HG03432 (cell line): ENCODE measurements around the gene EFCAB3.
"Not testable (repeated sequence)": the region's sequence is repeated elsewhere in the genome, so short reads cannot be mapped to it uniquely, and the experiment has no call there.

Experiments
- ATAC-seq: cut with Tn5 transposase; IDR thresholded peaks from one replicate; pipeline ENCODE4 v1.9.1; 2021; ENCODE audit warnings: mild to moderate bottlenecking, moderate library complexity; ENCODE audit not compliant: unreplicated experiment

EFCAB3 gene

DNA sequence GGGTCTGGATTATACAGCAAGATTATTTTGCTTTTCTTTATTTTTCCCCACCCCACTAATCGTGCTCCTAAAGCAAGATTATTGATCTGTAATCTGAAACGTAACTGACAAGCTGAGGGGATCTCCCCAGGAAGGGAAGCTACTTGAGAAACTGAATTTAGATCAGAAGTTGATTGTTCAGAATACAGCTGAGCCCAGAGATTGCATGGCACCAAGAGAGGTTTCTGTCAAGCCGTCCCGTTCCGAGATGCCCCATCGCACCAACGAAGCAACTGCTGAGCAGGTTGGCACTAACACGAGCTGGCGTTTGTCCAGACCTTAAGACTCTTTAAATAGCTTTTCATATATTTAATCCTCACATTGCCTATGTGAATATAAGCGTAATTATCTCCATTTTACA is 78.1 kb downstream of the EFCAB3 start:
- ATAC-seq: not testable (repeated sequence)

DNA sequence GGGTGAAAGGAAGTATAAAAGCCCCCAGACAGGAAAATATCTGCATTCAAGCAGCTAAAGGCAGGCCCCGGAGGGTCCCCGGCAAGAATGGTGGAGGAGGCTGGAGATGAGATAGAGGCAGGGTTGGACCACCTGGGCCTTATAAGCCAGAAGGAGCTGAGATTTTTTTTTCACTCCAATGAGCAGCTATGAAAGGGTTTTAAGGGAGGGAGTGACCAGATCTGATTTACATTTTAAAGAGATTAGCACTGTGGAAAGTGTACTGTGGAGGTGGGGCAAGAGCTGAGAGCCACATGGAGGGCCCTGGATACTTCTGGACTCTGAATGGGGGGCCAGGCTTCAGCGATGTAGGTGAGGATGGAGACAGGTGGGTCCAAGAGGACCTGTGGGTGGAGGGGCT is 84.1 kb downstream of the EFCAB3 start:
- not testable (repeated sequence) for ATAC-seq

DNA sequence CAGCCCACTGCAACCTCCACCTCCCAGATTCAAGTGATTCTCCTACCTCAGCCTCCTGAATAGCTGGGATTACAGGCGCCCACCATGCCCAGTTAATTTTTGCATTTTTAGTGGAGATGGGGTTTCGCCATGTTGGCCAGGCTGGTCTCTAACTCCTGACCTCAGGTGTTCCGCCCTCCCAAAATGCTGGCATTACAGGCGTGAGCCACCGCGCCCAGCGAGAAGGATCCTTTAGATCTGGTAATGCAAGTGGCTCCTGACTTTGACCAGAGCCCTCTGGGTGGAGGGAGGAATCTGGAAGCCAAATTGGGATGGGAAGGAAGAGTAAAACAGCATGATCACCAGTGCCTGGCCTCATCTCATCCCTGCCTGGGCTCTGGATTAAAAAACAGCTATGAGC is 84.9 kb downstream of the EFCAB3 start:
- not testable (repeated sequence) for ATAC-seq
